Cardiac fibroblast (primary cell): Measurements from ENCODE around the gene THEM5.
A peak's percentile ranks its signal among the peaks of the same experiment; 100 is the strongest.

Experiments
- DNase-seq, 2 donors: peaks; one replicate each; pipeline versions ENCODE4 v3.0.0 to v3.0.0-alpha.2; 2010; ENCODE audit warnings: low read depth in 2 of 2
- H3K4me3 ChIP-seq, 2 donors: replicated peaks in 1 of 2; 1 replicate in 1 of 2; 2 replicates in 1 of 2; pipeline ENCODE4 v1.5.1; 2011; ENCODE audit warnings: low read depth in 2 of 2, low read length in 2 of 2, mild to moderate bottlenecking in 2 of 2, moderate library complexity in 1 of 2
- TF ChIP-seq, protein P1 (sequence below): IDR thresholded peaks from one replicate; pipeline ENCODE4 v1.5.1; 2011; ENCODE audit warnings: low read depth, mild to moderate bottlenecking, low read length, inconsistent platforms

The THEM5 gene

DNA sequence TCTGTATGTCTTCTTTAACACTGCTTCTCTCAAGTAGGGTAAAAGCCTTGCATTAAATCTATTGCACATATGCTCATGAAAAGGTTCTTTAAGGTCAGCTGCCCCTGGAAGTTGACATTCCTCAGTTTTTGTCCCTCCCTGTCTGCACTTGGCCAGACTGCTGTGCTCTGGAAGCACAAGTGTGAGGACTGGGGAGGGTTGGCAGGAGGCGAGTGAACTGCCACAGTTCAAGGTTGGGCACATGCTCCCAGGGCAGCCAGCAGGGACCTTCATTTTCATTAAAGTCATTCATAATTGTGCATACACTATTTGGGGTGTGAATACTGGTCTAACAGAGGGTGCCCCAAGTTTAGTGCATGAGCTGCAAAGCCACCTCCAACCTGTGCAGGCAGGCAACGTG, 10.9 kb upstream of the THEM5 start:
- no peak overlapping the region for H3K4me3 ChIP-seq
- DNase-seq, result no peak
- TF ChIP-seq, protein P1, sequence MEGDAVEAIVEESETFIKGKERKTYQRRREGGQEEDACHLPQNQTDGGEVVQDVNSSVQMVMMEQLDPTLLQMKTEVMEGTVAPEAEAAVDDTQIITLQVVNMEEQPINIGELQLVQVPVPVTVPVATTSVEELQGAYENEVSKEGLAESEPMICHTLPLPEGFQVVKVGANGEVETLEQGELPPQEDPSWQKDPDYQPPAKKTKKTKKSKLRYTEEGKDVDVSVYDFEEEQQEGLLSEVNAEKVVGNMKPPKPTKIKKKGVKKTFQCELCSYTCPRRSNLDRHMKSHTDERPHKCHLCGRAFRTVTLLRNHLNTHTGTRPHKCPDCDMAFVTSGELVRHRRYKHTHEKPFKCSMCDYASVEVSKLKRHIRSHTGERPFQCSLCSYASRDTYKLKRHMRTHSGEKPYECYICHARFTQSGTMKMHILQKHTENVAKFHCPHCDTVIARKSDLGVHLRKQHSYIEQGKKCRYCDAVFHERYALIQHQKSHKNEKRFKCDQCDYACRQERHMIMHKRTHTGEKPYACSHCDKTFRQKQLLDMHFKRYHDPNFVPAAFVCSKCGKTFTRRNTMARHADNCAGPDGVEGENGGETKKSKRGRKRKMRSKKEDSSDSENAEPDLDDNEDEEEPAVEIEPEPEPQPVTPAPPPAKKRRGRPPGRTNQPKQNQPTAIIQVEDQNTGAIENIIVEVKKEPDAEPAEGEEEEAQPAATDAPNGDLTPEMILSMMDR, result no peak

DNA sequence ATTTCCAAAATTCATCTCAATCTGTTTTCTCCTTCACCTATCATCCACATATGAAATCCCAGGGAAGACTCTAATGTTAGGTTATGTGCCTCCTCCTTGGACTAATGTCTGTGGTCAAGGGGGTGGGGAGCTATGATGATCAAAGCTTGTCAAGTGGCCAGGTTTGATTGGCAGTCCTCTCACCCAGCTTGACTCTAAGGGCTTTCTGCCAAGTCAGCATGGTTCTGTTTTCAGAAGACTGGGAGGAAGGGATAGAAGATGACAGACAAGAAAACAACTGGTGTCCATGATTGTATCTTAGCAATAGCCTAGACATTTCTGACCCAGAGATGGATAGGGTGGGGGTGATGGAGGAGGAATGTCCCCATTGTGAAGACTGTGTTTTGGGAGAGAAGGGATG, 9.1 kb upstream of the THEM5 start:
- TF ChIP-seq, protein P1, result no peak
- no peak overlapping the region for H3K4me3 ChIP-seq
- DNase-seq, result no peak

DNA sequence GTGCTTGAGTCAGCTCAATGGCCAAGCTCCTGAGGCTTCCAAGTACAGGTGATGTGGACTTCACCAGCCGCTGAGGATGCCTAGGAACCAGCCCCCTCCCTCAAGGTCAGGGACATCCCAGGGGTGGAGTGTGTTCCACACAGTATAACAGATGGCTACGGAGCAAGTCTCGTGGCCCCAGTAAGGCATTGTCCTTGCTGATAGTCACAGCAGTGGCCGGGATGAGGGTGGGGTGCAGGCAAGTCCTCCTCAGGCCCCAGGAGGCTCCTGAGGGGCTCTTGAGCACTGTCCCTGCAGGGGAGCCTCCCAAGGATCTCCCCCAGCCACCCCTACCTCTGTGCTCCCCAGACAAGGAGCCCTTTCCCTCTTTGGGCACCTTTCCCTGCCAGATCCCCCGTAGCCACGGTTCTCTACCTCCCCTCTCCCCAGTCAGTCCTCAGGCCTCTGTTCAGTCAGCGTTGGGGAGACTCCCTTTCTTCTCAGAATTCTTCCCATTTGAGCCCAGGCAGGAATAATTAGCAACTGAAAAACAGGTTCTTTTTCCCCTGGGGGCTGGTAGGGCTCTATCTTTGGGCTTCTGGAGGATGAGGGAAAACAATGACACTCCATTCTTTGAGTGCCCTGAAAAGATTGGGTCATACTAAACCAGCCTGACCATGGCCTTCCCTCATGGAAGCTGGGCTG, 7.1 kb upstream of the THEM5 start:
- TF ChIP-seq, protein P1, result no peak
- no peak for DNase-seq
- H3K4me3 ChIP-seq, result no peak overlapping the region

DNA sequence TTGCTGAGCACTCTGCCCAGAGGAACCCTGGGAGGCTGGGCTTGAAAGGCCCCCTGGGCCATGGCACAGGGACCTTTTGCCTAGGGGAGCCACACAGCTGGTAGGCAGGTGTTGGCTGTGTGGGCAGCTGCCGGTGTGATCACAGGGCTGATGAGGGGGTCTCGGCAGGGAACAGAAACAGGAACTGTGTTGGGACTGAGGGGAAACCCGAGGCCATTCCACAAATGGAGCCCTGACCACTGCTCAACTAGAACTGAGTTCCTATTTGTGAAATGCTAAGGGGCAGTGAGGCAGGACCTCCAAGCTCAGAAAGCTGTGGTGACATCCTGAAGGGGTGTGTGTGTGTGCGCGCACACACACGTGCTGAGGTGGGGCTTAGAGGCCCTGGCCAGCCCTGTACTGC, 6.4 kb upstream of the THEM5 start:
- TF ChIP-seq, protein P1, result no peak

DNA sequence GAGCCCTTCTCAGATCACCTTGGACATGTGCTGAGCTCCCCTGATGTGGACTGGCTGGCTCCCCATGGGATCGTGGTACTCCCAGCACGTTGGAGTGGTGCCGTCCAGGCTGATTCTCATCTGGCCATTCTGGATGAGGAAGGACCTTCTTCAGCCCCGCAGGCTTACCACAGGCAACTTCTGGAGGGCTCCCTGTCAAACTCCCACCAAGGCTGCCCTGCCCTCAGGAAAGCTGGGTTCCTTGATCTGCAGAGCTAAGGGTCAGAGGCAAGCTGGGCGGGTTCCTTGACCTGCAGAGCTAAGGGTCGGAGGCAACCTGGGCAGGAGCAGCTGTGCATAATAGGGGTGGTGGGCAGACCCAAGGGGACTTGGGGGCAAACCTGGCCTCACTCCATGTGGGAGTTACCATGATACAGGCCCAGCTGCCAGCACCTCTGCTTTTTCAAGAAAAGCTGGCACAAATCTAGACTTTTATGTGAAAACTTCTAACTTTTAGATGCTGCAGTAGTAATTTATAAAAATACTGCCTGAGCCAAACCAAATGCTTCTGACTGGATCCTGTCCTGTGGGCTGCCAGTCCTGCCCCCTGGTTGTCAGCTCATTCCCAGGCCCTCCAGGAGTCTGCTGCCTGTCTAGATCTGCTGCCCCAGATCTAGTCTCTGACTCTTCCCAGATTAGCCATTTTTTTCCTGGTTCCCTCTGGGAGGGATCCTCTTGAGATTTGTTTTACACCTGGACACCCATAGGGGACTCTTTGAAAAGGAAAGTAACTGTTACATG, 5.6 kb upstream of the THEM5 start:
- TF ChIP-seq, protein P1, result no peak
- H3K4me3 ChIP-seq, result no peak overlapping the region
- DNase-seq, result no peak

More for the DNA sequence above, 6.4 kb upstream of the THEM5 start:
- DNase-seq, result no peak
- no peak overlapping the region for H3K4me3 ChIP-seq

DNA sequence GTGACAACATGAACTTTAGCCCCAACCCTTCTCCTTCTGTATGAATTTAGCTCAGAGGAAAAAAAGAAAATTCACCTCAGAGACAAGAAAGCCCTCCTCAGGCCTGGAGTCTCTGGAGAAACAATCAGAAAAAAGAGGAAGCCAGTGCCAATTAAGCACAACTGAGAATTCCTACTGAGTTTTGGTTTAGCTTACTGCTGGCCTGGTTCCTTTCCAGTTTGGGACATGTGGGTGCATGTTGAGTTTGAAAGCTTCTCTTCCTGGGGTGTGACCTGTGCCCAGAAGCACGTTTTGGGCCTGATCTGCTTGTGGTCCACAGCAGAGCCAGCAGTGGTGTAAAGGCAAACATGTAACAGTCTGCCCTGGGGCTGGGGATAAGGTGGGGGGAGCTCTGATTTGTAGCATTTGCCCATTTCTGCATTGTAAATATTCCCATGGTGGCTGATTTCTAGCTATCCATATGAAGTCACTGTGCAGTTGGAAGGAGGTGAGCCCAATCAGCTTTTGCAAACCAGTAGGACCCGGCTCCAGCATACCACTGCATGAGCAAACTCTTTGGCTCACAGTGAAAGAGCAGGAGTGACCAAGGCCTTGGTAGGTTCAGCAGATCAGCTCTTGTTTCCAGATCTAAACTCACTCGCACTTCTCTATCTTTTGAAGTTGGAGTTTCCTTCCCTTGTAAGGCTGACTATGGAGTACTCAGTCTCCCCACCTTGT, 4.7 kb upstream of the THEM5 start:
- no peak overlapping the region for H3K4me3 ChIP-seq
- TF ChIP-seq, protein P1, result no peak
- DNase-seq, result peak in 1 of 2 donors; percentile 43
